Measurements from ENCODE around the gene AK4.

The AK4 gene

GRCh38 chr1:65176591-65176990 lies 28.6 kb downstream of the AK4 start:
- DNase-seq, result no peak

- no peak for DNase-seq
Observed at GRCh38 chr1:65177457-65177856, 29.5 kb downstream of the AK4 start.

- no peak for DNase-seq
Observed at GRCh38 chr1:65178235-65178634, 30.2 kb downstream of the AK4 start.

GRCh38 chr1:65179148-65179547 lies 31.1 kb downstream of the AK4 start:
- DNase-seq, result no peak

GRCh38 chr1:65180977-65181376 lies 33.0 kb downstream of the AK4 start:
- no peak for DNase-seq

- DNase-seq, result no peak
Observed at GRCh38 chr1:65182658-65183268, 34.8 kb downstream of the AK4 start.

GRCh38 chr1:65189576-65190115 lies 41.6 kb downstream of the AK4 start:
- DNase-seq, result no peak

- no peak for DNase-seq
Observed at GRCh38 chr1:65190229-65190628, 42.2 kb downstream of the AK4 start.

- no peak for DNase-seq
Observed at GRCh38 chr1:65193129-65193695, 45.2 kb downstream of the AK4 start.

- no peak for DNase-seq
Observed at GRCh38 chr1:65195495-65196417, 47.8 kb downstream of the AK4 start.

GRCh38 chr1:65196926-65197325 lies 48.9 kb downstream of the AK4 start:
- DNase-seq, result no peak

GRCh38 chr1:65197636-65198035 lies 49.6 kb downstream of the AK4 start:
- no peak for DNase-seq

- DNase-seq, result no peak
Observed at GRCh38 chr1:65198096-65198495, 50.1 kb downstream of the AK4 start.

GRCh38 chr1:65200411-65200810 lies 52.4 kb downstream of the AK4 start:
- no peak for DNase-seq

GRCh38 chr1:65206836-65207235 lies 58.8 kb downstream of the AK4 start:
- DNase-seq, result no peak

- DNase-seq, result no peak
Observed at GRCh38 chr1:65207317-65207716, 59.3 kb downstream of the AK4 start.

- no peak for DNase-seq
Observed at GRCh38 chr1:65208563-65208973, 60.6 kb downstream of the AK4 start.

GRCh38 chr1:65209005-65209885 lies 61.2 kb downstream of the AK4 start:
- no peak for DNase-seq

- no peak for DNase-seq
Observed at GRCh38 chr1:65210325-65210724, 62.3 kb downstream of the AK4 start.

- DNase-seq, result no peak
Observed at GRCh38 chr1:65211331-65211730, 63.3 kb downstream of the AK4 start.

- DNase-seq, result no peak
Observed at GRCh38 chr1:65213271-65214023, 65.4 kb downstream of the AK4 start.
